NCI-H526 (cell line): ENCODE results near the gene MVB12B.

ENCODE experiments used
- DNase-seq, 2 experiments: peaks; one replicate each; lab custom pipeline; 2025; lab: John Stamatoyannopoulos, UW

The MVB12B gene

GRCh38 chr9:126431077-126431742 is 104.6 kb downstream of the MVB12B start:
- no peak for DNase-seq

- no peak for DNase-seq
These were observed 106.0 kb downstream of the MVB12B start for GRCh38 chr9:126432659-126433058.

- DNase-seq = no peak
These were observed 108.5 kb downstream of the MVB12B start for GRCh38 chr9:126435105-126435504.

- no peak for DNase-seq
These were observed 109.0 kb downstream of the MVB12B start for GRCh38 chr9:126435626-126436025.

GRCh38 chr9:126436545-126437267 is 110.1 kb downstream of the MVB12B start:
- DNase-seq = no peak

- no peak for DNase-seq
These were observed 110.6 kb downstream of the MVB12B start for GRCh38 chr9:126437268-126437666.

- no peak for DNase-seq
These were observed 111.1 kb downstream of the MVB12B start for GRCh38 chr9:126437701-126438100.

GRCh38 chr9:126438741-126439401 is 112.2 kb downstream of the MVB12B start:
- DNase-seq = no peak

GRCh38 chr9:126439402-126439765 is 112.8 kb downstream of the MVB12B start:
- DNase-seq = no peak

- no peak for DNase-seq
These were observed 113.4 kb downstream of the MVB12B start for GRCh38 chr9:126439883-126440653.

- DNase-seq = no peak
These were observed 114.3 kb downstream of the MVB12B start for GRCh38 chr9:126440940-126441339.

- DNase-seq = no peak
These were observed 116.0 kb downstream of the MVB12B start for GRCh38 chr9:126442636-126443035.

GRCh38 chr9:126443144-126443543 is 116.5 kb downstream of the MVB12B start:
- no peak for DNase-seq

GRCh38 chr9:126448136-126448535 is 121.5 kb downstream of the MVB12B start:
- no peak for DNase-seq

GRCh38 chr9:126448865-126449577 is 122.4 kb downstream of the MVB12B start:
- DNase-seq = no peak

- no peak for DNase-seq
These were observed 123.4 kb downstream of the MVB12B start for GRCh38 chr9:126449725-126450667.

- no peak for DNase-seq
These were observed 124.1 kb downstream of the MVB12B start for GRCh38 chr9:126450668-126451205.

GRCh38 chr9:126451316-126451885 is 124.8 kb downstream of the MVB12B start:
- DNase-seq = no peak

GRCh38 chr9:126452106-126452505 is 125.5 kb downstream of the MVB12B start:
- DNase-seq = no peak
